ENCODE data around the gene UPK3A. TPM values are rescaled to one million over a fixed set of nuclear protein-coding genes. Genes with fewer than 3 reads are reported as not detected.

UPK3A gene
- total RNA-seq, 2 donors from 2014 or later, result not detected

- DNase-seq, result no peak
- Mint-ChIP-seq H3K4me1 (peaks cover 10% of the 10 kb centered on the region), H3K36me3 (ENCODE audit: low read depth) (no peaks in the 10 kb centered on the region), H3K9me3 (no peaks in the 10 kb centered on the region), H3K4me3 (no peak overlapping the region), H3K27ac (no peak overlapping the region), H3K27me3 (ENCODE audit: insufficient read depth) (peaks cover 11% of the 10 kb centered on the region)
- Histone ChIP-seq H3K36me3 (ENCODE audit: control insufficient read depth, insufficient read depth, low read length) (no peaks in the 10 kb centered on the region), H3K4me1 (ENCODE audit: control insufficient read depth, insufficient read depth, low read length) (peaks cover 6% of the 10 kb centered on the region), H3K27me3 (ENCODE audit: control insufficient read depth, insufficient read depth, low read length, poor library complexity, severe bottlenecking) (no peaks in the 10 kb centered on the region), H3K4me3 (ENCODE audit: low read length) (no peak overlapping the region), H3K9ac (ENCODE audit: extremely low read depth, low read length, poor library complexity, severe bottlenecking) (no peak overlapping the region), H3K27ac (ENCODE audit: low read depth, low read length) (no peak overlapping the region), H3K9me3 (ENCODE audit: control insufficient read depth, low read length) (no peaks in the 10 kb centered on the region)
- no peak for TF ChIP-seq CTCF (conservative IDR thresholded peaks at IDR 0.05)
- 91 to 95% methylated on average over 7 to 8 of the region's 8 CpGs for WGBS, 2 experiments (ENCODE audit: insufficient coverage in 1 of 2, insufficient read length in 1 of 2)
Observed at GRCh38 chr22:45291061-45291930, 6.5 kb downstream of the UPK3A start.

GRCh38 chr22:45291931-45292290 lies 7.2 kb downstream of the UPK3A start:
- peaks cover under 1% of the 10 kb centered on the region for H3K4me1 ChIP-seq (ENCODE audit: control insufficient read depth, insufficient read depth, low read length)
- no peak overlapping the region for H3K4me3 ChIP-seq (ENCODE audit: low read length)
- no peak overlapping the region for H3K9ac ChIP-seq (ENCODE audit: extremely low read depth, low read length, poor library complexity, severe bottlenecking)
- H3K9me3 ChIP-seq (ENCODE audit: control insufficient read depth, low read length), result no peaks in the 10 kb centered on the region
- no peak for TF ChIP-seq CTCF (conservative IDR thresholded peaks at IDR 0.05)
- H3K4me1 Mint-ChIP-seq, result peaks cover 4% of the 10 kb centered on the region
- peaks cover 5% of the 10 kb centered on the region for H3K27me3 Mint-ChIP-seq (ENCODE audit: insufficient read depth)
- no peaks in the 10 kb centered on the region for H3K36me3 ChIP-seq (ENCODE audit: control insufficient read depth, insufficient read depth, low read length)
- H3K36me3 Mint-ChIP-seq (ENCODE audit: low read depth), result no peaks in the 10 kb centered on the region
- 89 to 93% methylated on average over 3 to 9 of the region's 9 CpGs for WGBS, 2 experiments (ENCODE audit: insufficient coverage in 1 of 2, insufficient read length in 1 of 2)
- H3K27ac ChIP-seq (ENCODE audit: low read depth, low read length), result no peak overlapping the region
- no peak overlapping the region for H3K27ac Mint-ChIP-seq
- DNase-seq, result no peak
- no peak overlapping the region for H3K4me3 Mint-ChIP-seq
- no peaks in the 10 kb centered on the region for H3K9me3 Mint-ChIP-seq
- H3K27me3 ChIP-seq (ENCODE audit: control insufficient read depth, insufficient read depth, low read length, poor library complexity, severe bottlenecking), result no peaks in the 10 kb centered on the region

GRCh38 chr22:45292731-45293442 lies 8.1 kb downstream of the UPK3A start:
- Mint-ChIP-seq H3K27ac (no peak overlapping the region), H3K27me3 (ENCODE audit: insufficient read depth) (peaks cover 4% of the 10 kb centered on the region), H3K36me3 (ENCODE audit: low read depth) (no peaks in the 10 kb centered on the region), H3K9me3 (no peaks in the 10 kb centered on the region), H3K4me1 (no peaks in the 10 kb centered on the region), H3K4me3 (no peak overlapping the region)
- Histone ChIP-seq H3K4me3 (ENCODE audit: low read length) (no peak overlapping the region), H3K9me3 (ENCODE audit: control insufficient read depth, low read length) (no peaks in the 10 kb centered on the region), H3K9ac (ENCODE audit: extremely low read depth, low read length, poor library complexity, severe bottlenecking) (no peak overlapping the region), H3K27ac (ENCODE audit: low read depth, low read length) (no peak overlapping the region), H3K27me3 (ENCODE audit: control insufficient read depth, insufficient read depth, low read length, poor library complexity, severe bottlenecking) (no peaks in the 10 kb centered on the region), H3K4me1 (ENCODE audit: control insufficient read depth, insufficient read depth, low read length) (no peaks in the 10 kb centered on the region), H3K36me3 (ENCODE audit: control insufficient read depth, insufficient read depth, low read length) (no peaks in the 10 kb centered on the region)
- DNase-seq, result no peak
- 91 to 93% methylated on average over 11 to 23 of the region's 23 CpGs for WGBS, 2 experiments (ENCODE audit: insufficient coverage in 1 of 2, insufficient read length in 1 of 2)
- TF ChIP-seq CTCF (conservative IDR thresholded peaks at IDR 0.05), result no peak

Data from endodermal cell (in vitro differentiated cells).